H1 (cell line): ENCODE data around the gene PDE1C. TPM values are rescaled to one million over a fixed set of nuclear protein-coding genes. Genes with fewer than 3 reads are reported as not detected.

Experiments used
- CTCF ChIA-PET: fragments of 300-600 bp; sonication (Branson Sonifier 250); formaldehyde crosslinking; loops from one replicate; lab custom pipeline; 2021; ENCODE audit not compliant: partially characterized antibody; lab: Charles Lee
- POLR2A ChIA-PET: fragments of 300-600 bp; sonication (Branson Sonifier 250); formaldehyde crosslinking; loops from one replicate; lab custom pipeline; 2021; ENCODE audit warnings: inconsistent platforms; ENCODE audit not compliant: partially characterized antibody; lab: Charles Lee
- DNase-seq, 2 experiments: peaks; one replicate each; pipeline versions ENCODE4 v3.0.0 to v3.0.0-alpha.2; 2010 to 2022; ENCODE audit warnings: low spot score in 2 of 2, low read depth in 1 of 2, mixed read lengths in 1 of 2
- FAIRE-seq: peaks from 2 replicates; lab custom pipeline; 2011; peaks lifted over from hg19 to GRCh38; lab: Jason Lieb, UNC
- H2AFZ ChIP-seq: 2 replicates; pipeline ENCODE4 v1.8.1; 2012; ENCODE audit warnings: low read length, inconsistent platforms
- H2AK5ac ChIP-seq: 2 replicates; pipeline ENCODE4 v1.6.1; 2013; ENCODE audit warnings: low read depth, low read length
- H2BK120ac ChIP-seq: replicated peaks from 2 replicates; pipeline ENCODE3; 2013; ENCODE audit warnings: low read depth, low read length, inconsistent platforms
- H2BK12ac ChIP-seq: 2 replicates; pipeline ENCODE4 v1.6.1; 2013; ENCODE audit warnings: low read depth, low read length
- H2BK15ac ChIP-seq: 2 replicates; pipeline ENCODE4 v1.6.1; 2013; ENCODE audit warnings: low read length
- H2BK20ac ChIP-seq: 2 replicates; pipeline ENCODE4 v1.6.1; 2013; ENCODE audit warnings: low read length
- H2BK5ac ChIP-seq: 2 replicates; pipeline ENCODE4 v1.6.1; 2013; ENCODE audit warnings: low read depth, low read length
- H3K14ac ChIP-seq: 2 replicates; pipeline ENCODE4 v1.6.1; 2013; ENCODE audit warnings: inconsistent platforms; ENCODE audit not compliant: insufficient read length
- H3K18ac ChIP-seq: 2 replicates; pipeline ENCODE4 v1.6.1; 2013; ENCODE audit warnings: low read length; ENCODE audit errors: extremely low read depth
- H3K23ac ChIP-seq: 2 replicates; pipeline ENCODE4 v1.6.1; 2013; ENCODE audit warnings: inconsistent platforms; ENCODE audit not compliant: insufficient read length
- H3K23me2 ChIP-seq: 2 replicates; pipeline ENCODE4 v1.6.1; 2013; ENCODE audit warnings: low read depth, low read length
- H3K27ac ChIP-seq: 2 replicates; pipeline ENCODE4 v1.6.1; 2011; ENCODE audit warnings: low read depth, low read length, inconsistent platforms
- H3K27me3 ChIP-seq, 4 experiments: replicated peaks in 1 of 4; 1 replicate in 1 of 4; 2 replicates in 3 of 4; pipeline versions ENCODE4 v1.6.1 to v1.8.1; 2011 to 2013; ENCODE audit warnings: low read length in 3 of 4, mild to moderate bottlenecking in 3 of 4, inconsistent platforms in 2 of 4, mixed read lengths in 2 of 4, moderate library complexity in 1 of 4; ENCODE audit not compliant: control insufficient read depth in 3 of 4, insufficient read depth in 3 of 4; ENCODE audit errors: extremely low read depth in 1 of 4
- H3K36me3 ChIP-seq, 4 experiments: 2 replicates each; pipeline versions ENCODE4 v1.6.1 to v1.8.1; 2011 to 2013; ENCODE audit warnings: mild to moderate bottlenecking in 4 of 4, low read length in 3 of 4, moderate library complexity in 2 of 4, control low read depth in 1 of 4, inconsistent platforms in 1 of 4; ENCODE audit not compliant: insufficient read depth in 4 of 4, control insufficient read depth in 2 of 4
- H3K4ac ChIP-seq: replicated peaks from 2 replicates; pipeline ENCODE3; 2013; ENCODE audit warnings: low read length, low read depth, mixed read lengths, inconsistent platforms; ENCODE audit not compliant: insufficient read length
- H3K4me1 ChIP-seq, 4 experiments: replicated peaks in 1 of 4; 1 replicate in 1 of 4; 2 replicates in 3 of 4; pipeline versions ENCODE4 v1.6.1 to v1.8.1; 2011 to 2013; ENCODE audit warnings: low read length in 3 of 4, inconsistent platforms in 2 of 4, mixed read lengths in 1 of 4; ENCODE audit not compliant: insufficient read depth in 4 of 4, control insufficient read depth in 3 of 4
- H3K4me2 ChIP-seq, 2 experiments: 2 replicates each; pipeline versions ENCODE4 v1.6.1 to v1.8.1; 2011 to 2013; ENCODE audit warnings: low read depth in 2 of 2, low read length in 2 of 2, control low read depth in 1 of 2, inconsistent platforms in 1 of 2, mild to moderate bottlenecking in 1 of 2; ENCODE audit not compliant: insufficient read depth in 1 of 2
- H3K4me3 ChIP-seq, 4 experiments: fragments of 200-600, 300-600 bp in 1 of 4; sonication (generic), shearing (Covaris generic), sonication (Bioruptor Twin) in 1 of 4; 2 replicates each; pipeline versions ENCODE4 v1.5.1 to v1.8.1; 2011 to 2016; ENCODE audit warnings: low read length in 4 of 4, low read depth in 3 of 4, control low read depth in 2 of 4, inconsistent platforms in 2 of 4, mild to moderate bottlenecking in 2 of 4, mixed read lengths in 1 of 4, moderate library complexity in 1 of 4; ENCODE audit not compliant: insufficient read depth in 2 of 4; ENCODE audit errors: extremely low read depth in 1 of 4
- H3K56ac ChIP-seq: replicated peaks from 2 replicates; pipeline ENCODE3; 2013; ENCODE audit warnings: low read depth, mild to moderate bottlenecking, mixed read lengths, low read length, inconsistent platforms; ENCODE audit not compliant: insufficient read length
- H3K79me1 ChIP-seq: 2 replicates; pipeline ENCODE4 v1.6.1; 2013; ENCODE audit warnings: low read depth, low read length, control low read depth
- H3K79me2 ChIP-seq, 2 experiments: 2 replicates each; pipeline versions ENCODE4 v1.6.1 to v1.8.1; 2012 to 2013; ENCODE audit warnings: low read length in 2 of 2, mild to moderate bottlenecking in 2 of 2, inconsistent platforms in 1 of 2; ENCODE audit not compliant: insufficient read depth in 2 of 2, control insufficient read depth in 1 of 2
- H3K9ac ChIP-seq, 4 experiments: replicated peaks in 1 of 4; 1 replicate in 1 of 4; 2 replicates in 3 of 4; pipeline versions ENCODE4 v1.6.1 to v1.8.1; 2011 to 2013; ENCODE audit warnings: low read depth in 3 of 4, low read length in 3 of 4, control low read depth in 2 of 4, mild to moderate bottlenecking in 2 of 4, moderate library complexity in 2 of 4, inconsistent platforms in 1 of 4; ENCODE audit errors: extremely low read depth in 1 of 4
- H3K9me3 ChIP-seq, 2 experiments: 2 replicates each; pipeline versions ENCODE4 v1.6.1 to v1.8.1; 2012 to 2013; ENCODE audit warnings: mild to moderate bottlenecking in 2 of 2, moderate library complexity in 2 of 2, control low read depth in 1 of 2, inconsistent platforms in 1 of 2, low read depth in 1 of 2, low read length in 1 of 2, mixed read lengths in 1 of 2; ENCODE audit not compliant: insufficient read depth in 2 of 2
- H4K20me1 ChIP-seq, 2 experiments: replicated peaks in 1 of 2; 2 replicates each; pipeline versions ENCODE3 to v1.8.1; 2011 to 2013; ENCODE audit warnings: inconsistent platforms in 2 of 2, low read length in 2 of 2, mild to moderate bottlenecking in 1 of 2; ENCODE audit not compliant: insufficient read depth in 2 of 2, control insufficient read depth in 1 of 2
- H4K5ac ChIP-seq: 2 replicates; pipeline ENCODE4 v1.6.1; 2013; ENCODE audit warnings: low read length, low read depth, mixed read lengths, inconsistent platforms; ENCODE audit not compliant: insufficient read length
- H4K8ac ChIP-seq: 2 replicates; pipeline ENCODE4 v1.8.0; 2013; ENCODE audit warnings: mild to moderate bottlenecking, moderate library complexity, low read length, inconsistent platforms; ENCODE audit not compliant: insufficient read depth; ENCODE audit errors: extremely low read depth
- H4K91ac ChIP-seq: replicated peaks from 2 replicates; pipeline ENCODE3; 2013; ENCODE audit warnings: low read length, mixed read lengths, inconsistent platforms; ENCODE audit not compliant: insufficient read length
- BRCA1 ChIP-seq: IDR thresholded peaks from 2 replicates; pipeline ENCODE4 v1.6.1; 2012; ENCODE audit warnings: low read depth, low read length, improper control_type of control experiment
- CEBPB ChIP-seq: IDR thresholded peaks from 2 replicates; pipeline ENCODE4 v1.6.1; 2012; ENCODE audit warnings: low read depth, low read length
- EGR1 ChIP-seq: IDR thresholded peaks from 2 replicates; pipeline ENCODE4 v1.6.1; 2011; ENCODE audit warnings: low read depth, low read length, borderline replicate concordance
- KDM4A ChIP-seq: IDR thresholded peaks from one replicate; pipeline ENCODE4 v1.7.1; 2012; ENCODE audit warnings: low read depth, mild to moderate bottlenecking, moderate library complexity, low read length, inconsistent platforms; ENCODE audit not compliant: severe bottlenecking
- MAFK ChIP-seq: IDR thresholded peaks from 2 replicates; pipeline ENCODE4 v1.6.1; 2012; ENCODE audit warnings: low read depth, mild to moderate bottlenecking, improper control_type of control experiment, low read length
- MAX ChIP-seq: IDR thresholded peaks from 2 replicates; pipeline ENCODE4 v1.6.1; 2012; ENCODE audit warnings: inconsistent platforms
- PHF8 ChIP-seq: fragments of 200-600 bp; sonication (generic); conservative IDR thresholded peaks from 2 replicates; pipeline ENCODE4 v1.7.1; 2012; ENCODE audit warnings: low read depth, mild to moderate bottlenecking, inconsistent platforms, low read length, moderate library complexity
- POLR2A ChIP-seq, 2 experiments: IDR thresholded peaks; 1 replicate in 1 of 2; 2 replicates in 1 of 2; pipeline ENCODE4 v1.6.1; 2011; ENCODE audit warnings: low read depth in 2 of 2, low read length in 2 of 2, mild to moderate bottlenecking in 2 of 2; ENCODE audit errors: control extremely low read depth in 1 of 2
- SAP30 ChIP-seq: fragments of 300-600 bp; sonication (generic); IDR thresholded peaks from 2 replicates; pipeline ENCODE4 v1.7.1; 2012; ENCODE audit warnings: low read length, moderate library complexity, mild to moderate bottlenecking, inconsistent platforms; ENCODE audit not compliant: insufficient read depth, insufficient replicate concordance
- SP1 ChIP-seq: IDR thresholded peaks from 2 replicates; pipeline ENCODE4 v1.6.1; 2011; ENCODE audit warnings: low read depth, low read length
- TAF7 ChIP-seq: optimal IDR thresholded peaks from 2 replicates; pipeline ENCODE3; 2011; ENCODE audit warnings: low read depth, mild to moderate bottlenecking, inconsistent platforms, low read length, moderate library complexity, borderline replicate concordance
- USF2 ChIP-seq: IDR thresholded peaks from 2 replicates; pipeline ENCODE4 v1.6.1; 2011; ENCODE audit warnings: low read length, improper control_type of control experiment
- YY1 ChIP-seq: IDR thresholded peaks from 2 replicates; pipeline ENCODE4 v1.6.1; 2011; ENCODE audit warnings: low read depth, mild to moderate bottlenecking, low read length
- WGBS, 2 experiments: shearing (Covaris generic) in 1 of 2; methylation state at CpG; one replicate each; pipeline versions ENCODE4 v1.1.6 to v1.1.7; 2013 to 2015; ENCODE audit warnings: low lambda C conversion rate in 2 of 2, mixed read lengths in 2 of 2, inconsistent platforms in 1 of 2, low coverage in 1 of 2, missing lambda C conversion rate in 1 of 2; ENCODE audit not compliant: insufficient replicate concordance in 2 of 2, insufficient coverage in 1 of 2, insufficient read length in 1 of 2; ENCODE audit errors: extremely low coverage in 1 of 2, missing lambda C conversion rate in 1 of 2; 5-methylcytosine and 5-hydroxymethylcytosine counted together
- polyA plus RNA-seq, 7 experiments: library from polyadenylated mRNA; depleted of rRNA in 3 of 7; stranded (reverse) in 5 of 7; unstranded in 2 of 7; fragments of >200 nt in 5 of 7; fragments of 200-250 nt in 2 of 7; gene quantifications; 1 replicate in 5 of 7; 2 replicates in 1 of 7; 4 replicates in 1 of 7; pipeline versions ENCODE4 v1.2.1 to v1.2.3, GENCODE V29; 2011 to 2013; ENCODE audit warnings: missing spikeins in 2 of 7, mixed read lengths in 2 of 7
- total RNA-seq: library from RNA; stranded (reverse); fragmentation: NEBNext Ultra II Directional; extraction: Animal tissue kit (Norgen Biotek cat#: 25700); gene quantifications from 2 replicates; pipeline ENCODE4 v1.2.1, GENCODE V29; 2021
- TF ChIP-seq, protein P1 (sequence below): IDR thresholded peaks from 2 replicates; pipeline ENCODE4 v1.6.1; 2011; ENCODE audit warnings: low read depth, mild to moderate bottlenecking, low read length; ENCODE audit not compliant: insufficient read depth

PDE1C gene
- total and polyA plus RNA-seq, 2 of the 8 experiments (the other 6 are each of a cell fraction or from before 2014, with no cell fraction given): 0.11 to 1.1 TPM

GRCh38 chr7:32022966-32023365 is 47.2 kb downstream of the PDE1C start:
- FAIRE-seq: no peak
- Histone ChIP-seq H3K4me1 (no peaks in the 10 kb centered on the region), H3K9me3 (no peaks in the 10 kb centered on the region), H3K27ac (no peak overlapping the region), H4K5ac (no peak overlapping the region), H4K91ac (no peak overlapping the region), H3K14ac (no peak overlapping the region), H2AK5ac (no peak overlapping the region), H3K23me2 (no peaks in the 10 kb centered on the region), H3K79me1 (no peaks in the 10 kb centered on the region), H2BK5ac (no peak overlapping the region), H3K4ac (no peak overlapping the region), H3K56ac (no peak overlapping the region), H4K8ac (no peak overlapping the region), H2BK12ac (no peak overlapping the region), H2BK15ac (no peak overlapping the region), H3K79me2 (no peaks in the 10 kb centered on the region), H3K36me3 (no peaks in the 10 kb centered on the region), H2AFZ (no peak overlapping the region), H3K23ac (no peak overlapping the region), H2BK20ac (no peak overlapping the region), H3K4me3 (no peak overlapping the region), H3K4me2 (no peak overlapping the region), H3K27me3 (no peaks in the 10 kb centered on the region), H2BK120ac (no peak overlapping the region), H3K18ac (no peak overlapping the region), H3K9ac (no peak overlapping the region), H4K20me1 (no peaks in the 10 kb centered on the region)
- 86% methylated on average over 4 of the region's 4 CpGs; no CpG with 5 or more reads in 1 of the 2 experiments for WGBS, 2 experiments
- no peak for DNase-seq
- ChIA-PET CTCF (no interaction called here), POLR2A (no interaction called here)
- TF ChIP-seq CEBPB (no peak), KDM4A (no peak), YY1 (no peak), SP1 (no peak), USF2 (no peak), TAF7 (no peak), POLR2A (IDR thresholded peaks at IDR 0.05; ENCODE audit: control extremely low read depth in 1 of 2, low read depth in 2 of 2, low read length in 2 of 2) (no peak), SAP30 (no peak), MAX (no peak), EGR1 (no peak), MAFK (no peak), PHF8 (no peak), BRCA1 (no peak)
- TF ChIP-seq, protein P1, sequence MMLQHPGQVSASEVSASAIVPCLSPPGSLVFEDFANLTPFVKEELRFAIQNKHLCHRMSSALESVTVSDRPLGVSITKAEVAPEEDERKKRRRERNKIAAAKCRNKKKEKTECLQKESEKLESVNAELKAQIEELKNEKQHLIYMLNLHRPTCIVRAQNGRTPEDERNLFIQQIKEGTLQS: no peak
